SHP77 treated with DMSO at 0.1 percent for 48 hours (cell line): ENCODE results near the gene LTBP1.

Experiments
- DNase-seq: peaks from one replicate; lab custom pipeline; 2025; lab: John Stamatoyannopoulos, UW

LTBP1 gene

GRCh38 chr2:33115196-33115595, 168.4 kb downstream of the LTBP1 start:
- DNase-seq = no peak

GRCh38 chr2:33115728-33116127, 169.0 kb downstream of the LTBP1 start:
- no peak for DNase-seq

GRCh38 chr2:33116799-33117198, 170.0 kb downstream of the LTBP1 start:
- no peak for DNase-seq

- no peak for DNase-seq
These were observed 171.9 kb downstream of the LTBP1 start for GRCh38 chr2:33118651-33119050.

GRCh38 chr2:33121416-33121815, 174.7 kb downstream of the LTBP1 start:
- DNase-seq = no peak

GRCh38 chr2:33121925-33122324, 175.2 kb downstream of the LTBP1 start:
- DNase-seq = no peak

GRCh38 chr2:33122726-33123125, 176.0 kb downstream of the LTBP1 start:
- DNase-seq = no peak

- no peak for DNase-seq
These were observed 176.5 kb downstream of the LTBP1 start for GRCh38 chr2:33123216-33123615.

- no peak for DNase-seq
These were observed 179.8 kb downstream of the LTBP1 start for GRCh38 chr2:33126552-33126951.

- no peak for DNase-seq
These were observed 180.2 kb downstream of the LTBP1 start for GRCh38 chr2:33126958-33127357.

- DNase-seq = no peak
These were observed 182.7 kb downstream of the LTBP1 start for GRCh38 chr2:33129263-33130053.

GRCh38 chr2:33130054-33130447, 183.3 kb downstream of the LTBP1 start:
- DNase-seq = no peak

- DNase-seq = no peak
These were observed 183.8 kb downstream of the LTBP1 start for GRCh38 chr2:33130544-33130943.

- DNase-seq = no peak
These were observed 184.4 kb downstream of the LTBP1 start for GRCh38 chr2:33131111-33131510.

- no peak for DNase-seq
These were observed 185.0 kb downstream of the LTBP1 start for GRCh38 chr2:33131749-33132148.

- no peak for DNase-seq
These were observed 186.8 kb downstream of the LTBP1 start for GRCh38 chr2:33133454-33133952.

GRCh38 chr2:33134086-33134771, 187.5 kb downstream of the LTBP1 start:
- DNase-seq = peak; percentile 52

GRCh38 chr2:33134791-33135560, 188.2 kb downstream of the LTBP1 start:
- DNase-seq = peak; percentile 25

- DNase-seq = no peak
These were observed 188.9 kb downstream of the LTBP1 start for GRCh38 chr2:33135645-33136044.

- DNase-seq = no peak
These were observed 189.3 kb downstream of the LTBP1 start for GRCh38 chr2:33136056-33136455.

GRCh38 chr2:33136566-33136965, 189.8 kb downstream of the LTBP1 start:
- DNase-seq = no peak

- no peak for DNase-seq
These were observed 190.6 kb downstream of the LTBP1 start for GRCh38 chr2:33137331-33137730.

GRCh38 chr2:33139949-33140348, 193.2 kb downstream of the LTBP1 start:
- no peak for DNase-seq
